Caco-2 (cell line): ENCODE measurements around the gene JPH3. TPM values are rescaled to one million over a fixed set of nuclear protein-coding genes. Genes with fewer than 3 reads are reported as not detected.

Experiments
- BruUV-seq: library from RNA; stranded (reverse); fragments of 400-500 nt; replicated peaks from 2 replicates; lab custom pipeline; 2021; lab: Mats Ljungman, UMichigan
- CTCF ChIA-PET: fragments of 300-600 bp; sonication (Branson Sonifier 250); formaldehyde crosslinking; loops from one replicate; lab custom pipeline; 2022; ENCODE audit warnings: antibody characterized with exemption; lab: Charles Lee
- POLR2A ChIA-PET: fragments of 300-600 bp; sonication (Branson Sonifier 250); formaldehyde crosslinking; loops from one replicate; lab custom pipeline; 2022; ENCODE audit warnings: antibody characterized with exemption; lab: Charles Lee
- DNase-seq, 2 experiments: peaks; one replicate each; pipeline versions ENCODE4 v3.0.0 to v3.0.0-alpha.2; 2020 to 2022
- H3K27me3 ChIP-seq: replicated peaks from 2 replicates; pipeline ENCODE4 v1.6.0; 2011; ENCODE audit warnings: low read length; ENCODE audit not compliant: control insufficient read depth, insufficient read depth
- H3K36me3 ChIP-seq: 2 replicates; pipeline ENCODE4 v1.5.1; 2011; ENCODE audit warnings: low read length; ENCODE audit not compliant: control insufficient read depth, insufficient read depth
- H3K4me1 ChIP-seq: fragments of 250-450 bp; sonication (Bioruptor Pico); 2 replicates; pipeline ENCODE4 v1.5.1; 2020; ENCODE audit warnings: mild to moderate bottlenecking
- H3K4me3 ChIP-seq: 2 replicates; pipeline ENCODE4 v1.5.1; 2011; ENCODE audit warnings: low read depth, mild to moderate bottlenecking, control low read depth, low read length
- H3K9me3 ChIP-seq: fragments of 250-450 bp; sonication (Bioruptor Pico); 2 replicates; pipeline ENCODE4 v1.5.1; 2020; ENCODE audit warnings: mild to moderate bottlenecking, moderate library complexity
- H3K27ac Mint-ChIP-seq: one replicate; pipeline ENCODE4 v1.8.0; 2022; ENCODE audit warnings: mixed read lengths; ENCODE audit not compliant: unreplicated experiment
- H3K27me3 Mint-ChIP-seq: one replicate; pipeline ENCODE4 v1.8.0; 2022; ENCODE audit warnings: mixed read lengths; ENCODE audit not compliant: insufficient read depth, unreplicated experiment
- H3K36me3 Mint-ChIP-seq: one replicate; pipeline ENCODE4 v1.8.0; 2022; ENCODE audit warnings: mild to moderate bottlenecking, mixed read lengths; ENCODE audit not compliant: insufficient read depth, unreplicated experiment
- H3K4me1 Mint-ChIP-seq: one replicate; pipeline ENCODE4 v1.8.0; 2022; ENCODE audit warnings: low read depth, mixed read lengths; ENCODE audit not compliant: unreplicated experiment
- H3K4me3 Mint-ChIP-seq: one replicate; pipeline ENCODE4 v1.8.0; 2022; ENCODE audit warnings: mild to moderate bottlenecking, moderate library complexity, mixed read lengths; ENCODE audit not compliant: unreplicated experiment
- H3K9me3 Mint-ChIP-seq: one replicate; pipeline ENCODE4 v1.8.0; 2022; ENCODE audit warnings: mixed read lengths; ENCODE audit not compliant: unreplicated experiment
- intact Hi-C: fragments of 100-400 bp; cut with micrococcal nuclease; formaldehyde crosslinking; loops from one replicate; pipeline ENCODE4 v1.10.0; 2022; ENCODE audit not compliant: unreplicated experiment
- total RNA-seq: library from RNA; stranded (reverse); gene quantifications from 2 replicates; pipeline ENCODE4 v1.2.3, GENCODE V29; 2022
- TF ChIP-seq, protein P1 (sequence below), 2 experiments: fragments of 200-600 bp in 1 of 2; IDR thresholded peaks; 1 replicate in 1 of 2; 2 replicates in 1 of 2; pipeline versions ENCODE4 v1.5.1 to v1.8.0; 2011 to 2022; ENCODE audit warnings: antibody characterized with exemption in 1 of 2, control low read depth in 1 of 2, inconsistent platforms in 1 of 2, low read depth in 1 of 2, low read length in 1 of 2, mild to moderate bottlenecking in 1 of 2, moderate library complexity in 1 of 2; ENCODE audit not compliant: insufficient read depth in 1 of 2, severe bottlenecking in 1 of 2, unreplicated experiment in 1 of 2

Gene JPH3
- total RNA-seq, 1 experiment from 2014 or later, result 4.8 TPM

DNA sequence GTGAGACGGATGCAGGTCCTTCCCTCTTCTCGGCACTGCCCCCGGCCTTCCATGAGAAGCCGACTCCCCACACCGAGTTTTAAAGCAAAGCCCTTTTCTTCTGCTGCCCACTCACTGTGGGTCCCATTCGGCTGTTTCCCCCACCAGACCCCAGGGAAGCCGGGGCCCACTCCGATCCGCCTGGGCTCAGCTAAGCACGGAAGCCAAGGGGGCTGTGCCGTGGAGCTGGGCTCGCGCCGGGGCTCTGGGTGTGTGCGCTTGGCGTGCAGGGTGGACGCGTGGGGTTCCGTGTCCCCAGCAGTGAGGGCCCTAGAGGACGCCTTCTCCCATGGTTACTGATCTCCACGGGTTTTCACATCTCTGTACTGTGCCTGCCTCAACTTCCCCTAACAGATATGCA, 94.9 kb downstream of the JPH3 start:
- CTCF ChIA-PET, result no interaction called here
- Histone ChIP-seq H3K36me3 (peaks cover 1% of the 10 kb centered on the region), H3K4me3 (no peak overlapping the region), H3K4me1 (no peaks in the 10 kb centered on the region), H3K27me3 (no peaks in the 10 kb centered on the region), H3K9me3 (no peaks in the 10 kb centered on the region)
- Mint-ChIP-seq H3K4me1 (no peaks in the 10 kb centered on the region), H3K27ac (no peak overlapping the region), H3K4me3 (no peak overlapping the region), H3K27me3 (no peaks in the 10 kb centered on the region), H3K36me3 (peaks cover 33% of the 10 kb centered on the region), H3K9me3 (no peaks in the 10 kb centered on the region)
- TF ChIP-seq, protein P1, sequence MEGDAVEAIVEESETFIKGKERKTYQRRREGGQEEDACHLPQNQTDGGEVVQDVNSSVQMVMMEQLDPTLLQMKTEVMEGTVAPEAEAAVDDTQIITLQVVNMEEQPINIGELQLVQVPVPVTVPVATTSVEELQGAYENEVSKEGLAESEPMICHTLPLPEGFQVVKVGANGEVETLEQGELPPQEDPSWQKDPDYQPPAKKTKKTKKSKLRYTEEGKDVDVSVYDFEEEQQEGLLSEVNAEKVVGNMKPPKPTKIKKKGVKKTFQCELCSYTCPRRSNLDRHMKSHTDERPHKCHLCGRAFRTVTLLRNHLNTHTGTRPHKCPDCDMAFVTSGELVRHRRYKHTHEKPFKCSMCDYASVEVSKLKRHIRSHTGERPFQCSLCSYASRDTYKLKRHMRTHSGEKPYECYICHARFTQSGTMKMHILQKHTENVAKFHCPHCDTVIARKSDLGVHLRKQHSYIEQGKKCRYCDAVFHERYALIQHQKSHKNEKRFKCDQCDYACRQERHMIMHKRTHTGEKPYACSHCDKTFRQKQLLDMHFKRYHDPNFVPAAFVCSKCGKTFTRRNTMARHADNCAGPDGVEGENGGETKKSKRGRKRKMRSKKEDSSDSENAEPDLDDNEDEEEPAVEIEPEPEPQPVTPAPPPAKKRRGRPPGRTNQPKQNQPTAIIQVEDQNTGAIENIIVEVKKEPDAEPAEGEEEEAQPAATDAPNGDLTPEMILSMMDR (IDR thresholded peaks at IDR 0.05; ENCODE audit: insufficient read depth in 1 of 2, low read depth in 1 of 2, low read length in 1 of 2, severe bottlenecking in 1 of 2, unreplicated experiment in 1 of 2), result no peak
- intact Hi-C loops, result no loop called here
- DNase-seq, result no peak
- POLR2A ChIA-PET, result no interaction called here
- no TSS peak for BruUV-seq

DNA sequence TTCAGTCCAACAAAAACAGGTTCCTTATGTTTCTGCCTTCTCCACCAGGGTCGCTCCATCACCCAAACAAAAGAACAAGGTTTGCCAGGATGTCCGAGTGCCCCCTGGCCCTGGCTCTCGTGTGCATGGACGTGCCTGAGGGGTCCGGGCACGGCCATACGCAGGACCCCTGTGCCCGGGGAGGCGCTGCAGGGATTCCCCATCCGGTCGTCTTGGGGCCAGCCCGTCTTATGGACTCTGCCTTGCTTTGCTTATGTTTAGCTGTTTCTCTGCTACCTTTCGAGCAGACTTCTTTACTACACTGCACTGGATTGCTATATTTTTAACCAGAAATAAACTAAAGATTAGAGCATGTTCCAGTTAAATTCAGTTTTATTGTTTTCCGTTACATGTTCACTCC, 95.5 kb downstream of the JPH3 start:
- ChIA-PET POLR2A (no interaction called here), CTCF (no interaction called here)

GRCh38 chr16:87698241-87698640, 95.9 kb downstream of the JPH3 start:
- Histone ChIP-seq H3K27me3 (no peaks in the 10 kb centered on the region), H3K4me3 (no peak overlapping the region), H3K4me1 (no peaks in the 10 kb centered on the region), H3K36me3 (peaks cover 1% of the 10 kb centered on the region), H3K9me3 (no peaks in the 10 kb centered on the region)
- intact Hi-C loops, result no loop called here
- Mint-ChIP-seq H3K4me3 (no peak overlapping the region), H3K9me3 (no peaks in the 10 kb centered on the region), H3K27me3 (no peaks in the 10 kb centered on the region), H3K4me1 (no peaks in the 10 kb centered on the region), H3K27ac (no peak overlapping the region), H3K36me3 (peaks cover 29% of the 10 kb centered on the region)
- POLR2A ChIA-PET, result no interaction called here
- BruUV-seq, result no TSS peak
- DNase-seq, result no peak
- TF ChIP-seq, protein P1 (IDR thresholded peaks at IDR 0.05; ENCODE audit: insufficient read depth in 1 of 2, low read depth in 1 of 2, low read length in 1 of 2, severe bottlenecking in 1 of 2, unreplicated experiment in 1 of 2), result no peak
- CTCF ChIA-PET, result no interaction called here

More for the DNA sequence above, 95.5 kb downstream of the JPH3 start:
- Histone ChIP-seq H3K9me3 (no peaks in the 10 kb centered on the region), H3K4me3 (no peak overlapping the region), H3K4me1 (no peaks in the 10 kb centered on the region), H3K36me3 (peaks cover 1% of the 10 kb centered on the region), H3K27me3 (no peaks in the 10 kb centered on the region)
- TF ChIP-seq, protein P1 (IDR thresholded peaks at IDR 0.05; ENCODE audit: insufficient read depth in 1 of 2, low read depth in 1 of 2, low read length in 1 of 2, severe bottlenecking in 1 of 2, unreplicated experiment in 1 of 2), result no peak
- intact Hi-C loops, result no loop called here
- no TSS peak for BruUV-seq
- H3K36me3 Mint-ChIP-seq, result peaks cover 33% of the 10 kb centered on the region
- no peak overlapping the region for H3K27ac Mint-ChIP-seq
- no peak for DNase-seq
- no peak overlapping the region for H3K4me3 Mint-ChIP-seq
- H3K9me3 Mint-ChIP-seq, result no peaks in the 10 kb centered on the region
- H3K4me1 Mint-ChIP-seq, result no peaks in the 10 kb centered on the region
- H3K27me3 Mint-ChIP-seq, result no peaks in the 10 kb centered on the region
